ENCODE measurements around the gene EDC3.

EDC3 gene

DNA sequence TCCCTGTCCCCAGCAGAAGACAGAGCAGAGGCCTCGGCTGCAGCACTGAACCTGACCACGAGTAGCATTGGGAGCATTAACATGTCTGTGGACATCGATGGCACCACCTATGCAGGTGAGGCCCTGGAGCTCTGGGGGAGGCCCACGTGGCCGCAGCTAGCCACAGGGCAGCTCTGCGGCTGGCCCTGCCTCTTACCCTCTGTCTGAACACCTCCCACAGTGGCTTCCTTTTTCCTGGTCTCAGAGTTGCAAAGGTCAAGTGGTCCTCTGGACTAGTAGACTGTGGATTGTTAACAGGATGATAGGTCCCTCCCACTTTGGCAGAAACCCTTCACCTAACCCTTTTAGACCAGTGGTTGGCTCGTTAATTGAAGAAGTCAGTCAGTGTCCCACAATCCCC, 102.7 kb downstream of the EDC3 start:
- TF ChIP-seq, protein P1, sequence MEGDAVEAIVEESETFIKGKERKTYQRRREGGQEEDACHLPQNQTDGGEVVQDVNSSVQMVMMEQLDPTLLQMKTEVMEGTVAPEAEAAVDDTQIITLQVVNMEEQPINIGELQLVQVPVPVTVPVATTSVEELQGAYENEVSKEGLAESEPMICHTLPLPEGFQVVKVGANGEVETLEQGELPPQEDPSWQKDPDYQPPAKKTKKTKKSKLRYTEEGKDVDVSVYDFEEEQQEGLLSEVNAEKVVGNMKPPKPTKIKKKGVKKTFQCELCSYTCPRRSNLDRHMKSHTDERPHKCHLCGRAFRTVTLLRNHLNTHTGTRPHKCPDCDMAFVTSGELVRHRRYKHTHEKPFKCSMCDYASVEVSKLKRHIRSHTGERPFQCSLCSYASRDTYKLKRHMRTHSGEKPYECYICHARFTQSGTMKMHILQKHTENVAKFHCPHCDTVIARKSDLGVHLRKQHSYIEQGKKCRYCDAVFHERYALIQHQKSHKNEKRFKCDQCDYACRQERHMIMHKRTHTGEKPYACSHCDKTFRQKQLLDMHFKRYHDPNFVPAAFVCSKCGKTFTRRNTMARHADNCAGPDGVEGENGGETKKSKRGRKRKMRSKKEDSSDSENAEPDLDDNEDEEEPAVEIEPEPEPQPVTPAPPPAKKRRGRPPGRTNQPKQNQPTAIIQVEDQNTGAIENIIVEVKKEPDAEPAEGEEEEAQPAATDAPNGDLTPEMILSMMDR (IDR thresholded peaks at IDR 0.05; ENCODE audit: low read depth, low read length, missing control alignments): no peak
- H3K4me3 ChIP-seq (replicated peaks; ENCODE audit: low read depth, low read length): no peak overlapping the region
- DNase-seq (ENCODE audit: extremely low read depth, low read depth): no peak

DNA sequence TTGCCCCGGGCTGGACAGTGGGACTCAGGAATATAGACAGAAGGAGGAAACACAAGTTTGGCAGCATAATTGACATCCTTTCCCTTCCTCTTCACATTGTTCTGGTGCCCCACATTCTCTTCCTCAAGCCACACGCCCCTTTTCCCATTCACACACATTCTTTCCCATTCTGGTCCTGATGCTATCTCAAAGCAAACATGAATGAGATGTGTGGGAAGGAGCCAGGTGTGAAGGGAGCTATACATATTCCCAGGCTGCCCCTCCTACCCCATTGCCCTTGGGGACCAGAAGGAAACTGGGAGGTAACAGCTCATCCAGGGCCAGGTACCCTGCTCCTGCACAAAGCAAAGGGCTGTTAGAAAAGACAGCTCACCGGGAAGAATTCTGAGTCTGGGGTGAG, 103.6 kb downstream of the EDC3 start:
- TF ChIP-seq, protein P1 (IDR thresholded peaks at IDR 0.05; ENCODE audit: low read depth, low read length, missing control alignments): no peak
- no peak overlapping the region for H3K4me3 ChIP-seq (replicated peaks; ENCODE audit: low read depth, low read length)
- no peak for DNase-seq (ENCODE audit: extremely low read depth, low read depth)

DNA sequence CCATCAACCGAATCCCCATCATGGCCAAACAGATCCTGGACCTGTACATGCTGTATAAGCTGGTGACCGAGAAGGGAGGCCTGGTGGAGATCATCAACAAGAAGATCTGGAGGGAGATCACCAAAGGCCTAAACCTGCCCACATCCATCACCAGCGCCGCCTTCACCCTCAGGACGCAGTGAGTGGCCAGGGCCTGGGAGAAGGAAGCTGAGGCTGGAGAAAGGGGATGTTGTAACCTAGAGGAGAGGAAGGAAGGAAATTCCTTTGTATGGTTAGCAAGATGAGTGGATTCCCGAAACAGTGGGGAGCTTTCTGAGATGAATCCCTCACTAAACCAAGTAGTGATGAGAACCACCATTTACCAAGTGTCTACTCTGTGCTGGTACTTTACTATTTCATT, 106.0 kb downstream of the EDC3 start:
- no peak overlapping the region for H3K4me3 ChIP-seq (replicated peaks; ENCODE audit: low read depth, low read length)
- TF ChIP-seq, protein P1 (IDR thresholded peaks at IDR 0.05; ENCODE audit: low read depth, low read length, missing control alignments): no peak
- no peak for DNase-seq (ENCODE audit: extremely low read depth, low read depth)

DNA sequence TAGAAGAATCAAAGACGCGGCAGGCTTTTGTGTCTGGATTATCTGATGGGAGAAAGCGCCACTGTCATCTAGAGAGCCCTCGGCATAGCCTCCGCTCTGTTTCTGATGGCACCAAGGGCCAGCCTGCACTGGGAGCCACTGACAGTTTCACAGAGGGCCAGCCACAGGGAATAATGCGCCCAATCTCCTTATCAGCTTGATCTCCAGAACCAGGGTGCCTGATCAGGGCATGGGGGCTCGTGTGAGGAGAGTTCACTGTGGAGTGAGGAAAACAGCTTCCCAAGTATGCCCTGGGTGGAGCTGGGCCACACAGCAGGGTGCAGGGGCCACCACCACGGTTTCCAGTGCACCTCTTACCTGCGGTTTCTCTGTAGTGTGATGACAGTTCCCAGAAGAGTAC, 110.0 kb downstream of the EDC3 start:
- TF ChIP-seq, protein P1 (IDR thresholded peaks at IDR 0.05; ENCODE audit: low read depth, low read length, missing control alignments): no peak
- no peak for DNase-seq (ENCODE audit: extremely low read depth, low read depth)
- no peak overlapping the region for H3K4me3 ChIP-seq (replicated peaks; ENCODE audit: low read depth, low read length)

DNA sequence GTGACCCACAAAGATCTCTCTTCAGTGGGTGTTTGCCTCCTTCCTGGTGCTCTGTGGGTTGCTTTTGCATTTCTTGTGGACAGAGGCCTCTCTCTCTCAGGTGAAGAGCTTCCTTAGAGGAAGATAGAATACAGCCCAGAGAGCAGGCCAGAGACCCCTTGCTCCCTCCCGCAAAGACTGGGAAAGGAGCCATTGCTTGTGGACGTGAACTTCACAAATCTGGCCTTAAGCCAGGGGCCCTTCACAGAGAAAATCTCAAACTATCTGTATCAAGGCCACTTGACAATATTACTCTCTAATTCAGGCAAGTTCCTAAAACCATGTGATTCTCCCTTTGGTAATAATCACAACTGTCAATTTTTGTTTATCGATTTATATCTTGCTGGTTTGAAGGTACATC, 110.6 kb downstream of the EDC3 start:
- no peak for DNase-seq (ENCODE audit: extremely low read depth, low read depth)
- no peak overlapping the region for H3K4me3 ChIP-seq (replicated peaks; ENCODE audit: low read depth, low read length)
- TF ChIP-seq, protein P1 (IDR thresholded peaks at IDR 0.05; ENCODE audit: low read depth, low read length, missing control alignments): no peak

DNA sequence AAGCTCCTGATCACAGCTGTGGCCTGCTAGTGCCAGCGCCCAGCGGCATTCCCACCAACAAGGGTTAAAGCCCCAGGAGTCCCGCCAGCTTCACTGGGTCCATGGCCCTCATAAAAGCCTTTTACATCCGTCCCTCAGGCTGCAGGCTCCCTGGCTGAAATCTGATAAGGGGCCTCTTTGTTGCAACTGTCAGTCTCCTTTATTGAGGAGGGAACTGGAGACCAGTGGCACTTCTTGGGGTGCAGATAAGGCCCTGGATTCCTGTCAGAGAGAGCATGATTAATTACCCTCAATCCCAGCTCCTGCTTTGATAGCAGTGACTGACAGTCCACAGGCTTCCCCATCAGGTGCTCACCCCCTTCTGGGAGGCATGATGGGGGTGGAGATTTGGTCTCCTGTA, 111.0 kb downstream of the EDC3 start:
- no peak for DNase-seq (ENCODE audit: extremely low read depth, low read depth)
- TF ChIP-seq, protein P1 (IDR thresholded peaks at IDR 0.05; ENCODE audit: low read depth, low read length, missing control alignments): no peak
- no peak overlapping the region for H3K4me3 ChIP-seq (replicated peaks; ENCODE audit: low read depth, low read length)

DNA sequence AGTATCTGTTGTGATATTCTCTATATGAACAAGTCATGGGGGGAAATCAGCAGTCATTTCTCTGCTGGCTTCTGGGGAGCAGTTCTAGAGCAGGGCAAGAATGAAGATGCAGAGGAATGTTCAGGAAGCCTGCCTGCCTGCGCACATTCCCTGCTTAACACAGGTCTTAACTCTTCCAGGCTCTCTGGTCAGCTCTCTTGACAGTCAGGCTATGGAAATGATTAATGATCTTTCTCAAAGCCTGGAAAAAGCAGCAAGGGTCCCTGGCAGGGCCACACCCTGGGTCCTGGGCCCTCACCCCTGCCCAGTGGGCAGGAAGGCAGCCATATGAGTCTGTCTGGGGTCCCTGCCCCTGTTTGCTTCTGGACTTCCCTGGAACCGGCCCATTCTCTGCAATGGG, 111.6 kb downstream of the EDC3 start:
- no peak overlapping the region for H3K4me3 ChIP-seq (replicated peaks; ENCODE audit: low read depth, low read length)
- no peak for DNase-seq (ENCODE audit: extremely low read depth, low read depth)
- TF ChIP-seq, protein P1 (IDR thresholded peaks at IDR 0.05; ENCODE audit: low read depth, low read length, missing control alignments): no peak
